ENCODE measurements around the gene HOXB9. TPM values are rescaled to one million over a fixed set of nuclear protein-coding genes. Genes with fewer than 3 reads are reported as not detected.

Gene HOXB9
- total and polyA plus RNA-seq, 9 of the 15 experiments (the other 6 are each of a cell fraction or from before 2014, with no cell fraction given), result 3.1 to 196 (median 77.6) TPM

DNA sequence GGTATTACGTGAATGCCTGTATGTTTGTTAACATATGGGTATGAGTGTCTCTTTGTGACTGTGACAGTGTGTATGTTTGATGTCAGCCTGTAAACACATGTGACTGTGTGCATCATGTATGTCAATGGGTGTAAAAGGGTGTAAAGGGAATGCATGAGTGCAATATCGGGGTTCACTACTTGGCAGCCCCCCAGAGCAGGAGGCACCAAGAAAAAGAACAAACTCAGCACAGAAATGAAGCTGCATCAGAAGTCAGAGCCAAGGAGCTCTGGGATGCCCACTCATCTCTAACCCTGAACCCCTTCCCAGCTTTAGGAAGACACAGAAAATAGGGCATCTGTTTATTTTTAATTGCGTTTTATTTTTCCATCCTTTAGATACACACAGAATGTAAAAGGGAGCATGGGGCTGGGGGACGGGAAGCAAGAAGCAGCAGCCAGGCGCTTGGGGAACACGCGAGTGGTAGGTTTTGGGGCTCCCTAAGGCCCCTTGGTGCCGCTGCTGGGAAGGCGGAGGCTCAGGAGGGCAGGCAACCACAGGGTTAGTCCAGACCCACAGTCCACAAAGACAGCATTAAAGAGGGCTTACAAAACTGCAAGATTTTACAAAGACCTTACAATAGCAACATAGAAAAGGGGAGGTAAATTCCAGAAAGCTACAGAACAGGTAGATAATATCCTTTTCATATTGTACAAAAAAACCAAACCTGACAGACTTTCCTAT, 19.1 kb downstream of the HOXB9 start:
- H3K4me1 ChIP-seq (replicated peaks in 1 of 2; ENCODE audit: control insufficient read depth in 2 of 2, insufficient read depth in 2 of 2, low read length in 2 of 2), result peaks cover 30 to 69% of the 10 kb centered on the region in 2 experiments
- peak overlapping the region in 1 of 2 experiments; percentile 44; a peak in 1 of 4 replicates for H3K9ac ChIP-seq (ENCODE audit: insufficient read depth in 1 of 2, low read depth in 2 of 2, low read length in 2 of 2)
- H3K79me2 ChIP-seq (ENCODE audit: control insufficient read depth, insufficient read depth, low read length), result peaks cover 45% of the 10 kb centered on the region
- H3K4me3 ChIP-seq, result no peak overlapping the region
- no peak overlapping the region for H3K4me2 ChIP-seq (ENCODE audit: insufficient read depth, low read length)
- intact Hi-C loops (cut with micrococcal nuclease), result no loop called here
- DNase-seq (ENCODE audit: extremely low read depth in 1 of 4, low spot score in 3 of 4), result no peak
- H3K27me3 ChIP-seq (ENCODE audit: control insufficient read depth in 2 of 2, insufficient read depth in 2 of 2, low read length in 2 of 2), result no peaks in the 10 kb centered on the region
- peaks cover 6% of the 10 kb centered on the region; the same call in 1 of the 3 replicates for H3K36me3 ChIP-seq (ENCODE audit: control insufficient read depth, insufficient read depth, low read length)
- WGBS (ENCODE audit: insufficient coverage, low coverage, missing lambda C conversion rate), result 91% methylated on average over 9 of the region's 9 CpGs
- no peak for ATAC-seq
- H3K9me1 ChIP-seq (ENCODE audit: control insufficient read depth, insufficient read depth, low read length), result no peaks in the 10 kb centered on the region
- in situ Hi-C loops (cut with MboI), result no loop called here
- ChIA-PET CTCF (ENCODE audit: low intra/inter-chr PET ratio) (no interaction called here), POLR2A (interaction anchor here (0.6 to 0.8 kb wide), 3 partner anchors 106 to 458 kb away, joined by 3 read pairs; no protein-coding TSS in a partner anchor)
- H3K27ac ChIP-seq (ENCODE audit: extremely low read depth, low read depth, low read length), result no peak overlapping the region
- H4K20me1 ChIP-seq (replicated peaks; ENCODE audit: control insufficient read depth, insufficient read depth, low read length), result no peaks in the 10 kb centered on the region
- no peaks in the 10 kb centered on the region for H3K9me3 ChIP-seq (replicated peaks; ENCODE audit: control insufficient read depth, insufficient read depth, low read depth, low read length)
- FAIRE-seq, result no peak
- H2AFZ ChIP-seq (ENCODE audit: low read depth, low read length), result no peak overlapping the region
- BruUV-seq (replicated peaks), result no TSS peak
- TF ChIP-seq PHF20 (IDR thresholded peaks at IDR 0.05; ENCODE audit: partially characterized antibody) (no peak), ZNF583 (CRISPR knock-in tag; IDR thresholded peaks at IDR 0.05) (no peak), ZNF778 (CRISPR knock-in tag; IDR thresholded peaks at IDR 0.05) (no peak), PCBP1 (IDR thresholded peaks at IDR 0.05; ENCODE audit: low read depth, low read length, poor library complexity, severe bottlenecking) (no peak), ATF7 (IDR thresholded peaks at IDR 0.05) (no peak), RCOR1 (IDR thresholded peaks at IDR 0.05; ENCODE audit: borderline replicate concordance in 1 of 2, low read depth in 2 of 2, low read length in 2 of 2) (no peak), PURB (CRISPR knock-in tag; IDR thresholded peaks at IDR 0.05; ENCODE audit: low read depth) (no peak), OTX1 (CRISPR knock-in tag; IDR thresholded peaks at IDR 0.05) (no peak), HEY1 (CRISPR knock-in tag; IDR thresholded peaks at IDR 0.05; ENCODE audit: borderline replicate concordance) (no peak), L3MBTL2 (IDR thresholded peaks at IDR 0.05) (no peak), NR1H2 (CRISPR knock-in tag; IDR thresholded peaks at IDR 0.05) (no peak), ADNP (tag; IDR thresholded peaks at IDR 0.05) (no peak), ZNF354B (CRISPR knock-in tag; IDR thresholded peaks at IDR 0.05) (no peak), CEBPG (CRISPR knock-in tag; IDR thresholded peaks at IDR 0.05) (no peak), CEBPG (tag; conservative IDR thresholded peaks at IDR 0.05 in 1 of 2, IDR thresholded peaks at IDR 0.05 in 1 of 2) (no peak)
- TF ChIP-seq, protein P1, sequence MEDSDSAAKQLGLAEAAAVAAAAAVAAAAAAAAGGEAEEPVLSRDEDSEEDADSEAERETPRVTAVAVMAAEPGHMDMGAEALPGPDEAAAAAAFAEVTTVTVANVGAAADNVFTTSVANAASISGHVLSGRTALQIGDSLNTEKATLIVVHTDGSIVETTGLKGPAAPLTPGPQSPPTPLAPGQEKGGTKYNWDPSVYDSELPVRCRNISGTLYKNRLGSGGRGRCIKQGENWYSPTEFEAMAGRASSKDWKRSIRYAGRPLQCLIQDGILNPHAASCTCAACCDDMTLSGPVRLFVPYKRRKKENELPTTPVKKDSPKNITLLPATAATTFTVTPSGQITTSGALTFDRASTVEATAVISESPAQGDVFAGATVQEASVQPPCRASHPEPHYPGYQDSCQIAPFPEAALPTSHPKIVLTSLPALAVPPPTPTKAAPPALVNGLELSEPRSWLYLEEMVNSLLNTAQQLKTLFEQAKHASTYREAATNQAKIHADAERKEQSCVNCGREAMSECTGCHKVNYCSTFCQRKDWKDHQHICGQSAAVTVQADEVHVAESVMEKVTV (CRISPR knock-in tag; IDR thresholded peaks at IDR 0.05), result no peak
- TF ChIP-seq, protein P2, sequence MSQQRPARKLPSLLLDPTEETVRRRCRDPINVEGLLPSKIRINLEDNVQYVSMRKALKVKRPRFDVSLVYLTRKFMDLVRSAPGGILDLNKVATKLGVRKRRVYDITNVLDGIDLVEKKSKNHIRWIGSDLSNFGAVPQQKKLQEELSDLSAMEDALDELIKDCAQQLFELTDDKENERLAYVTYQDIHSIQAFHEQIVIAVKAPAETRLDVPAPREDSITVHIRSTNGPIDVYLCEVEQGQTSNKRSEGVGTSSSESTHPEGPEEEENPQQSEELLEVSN (IDR thresholded peaks at IDR 0.05; ENCODE audit: borderline replicate concordance in 1 of 2, extremely low read depth in 1 of 2, insufficient read depth in 1 of 2, insufficient read length in 1 of 2, low read depth in 1 of 2, low read length in 1 of 2, poor library complexity in 1 of 2, severe bottlenecking in 1 of 2), result no peak
- TF ChIP-seq, protein P3, sequence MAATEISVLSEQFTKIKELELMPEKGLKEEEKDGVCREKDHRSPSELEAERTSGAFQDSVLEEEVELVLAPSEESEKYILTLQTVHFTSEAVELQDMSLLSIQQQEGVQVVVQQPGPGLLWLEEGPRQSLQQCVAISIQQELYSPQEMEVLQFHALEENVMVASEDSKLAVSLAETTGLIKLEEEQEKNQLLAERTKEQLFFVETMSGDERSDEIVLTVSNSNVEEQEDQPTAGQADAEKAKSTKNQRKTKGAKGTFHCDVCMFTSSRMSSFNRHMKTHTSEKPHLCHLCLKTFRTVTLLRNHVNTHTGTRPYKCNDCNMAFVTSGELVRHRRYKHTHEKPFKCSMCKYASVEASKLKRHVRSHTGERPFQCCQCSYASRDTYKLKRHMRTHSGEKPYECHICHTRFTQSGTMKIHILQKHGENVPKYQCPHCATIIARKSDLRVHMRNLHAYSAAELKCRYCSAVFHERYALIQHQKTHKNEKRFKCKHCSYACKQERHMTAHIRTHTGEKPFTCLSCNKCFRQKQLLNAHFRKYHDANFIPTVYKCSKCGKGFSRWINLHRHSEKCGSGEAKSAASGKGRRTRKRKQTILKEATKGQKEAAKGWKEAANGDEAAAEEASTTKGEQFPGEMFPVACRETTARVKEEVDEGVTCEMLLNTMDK (IDR thresholded peaks at IDR 0.05; ENCODE audit: borderline replicate concordance, insufficient read depth, low read depth, low read length, poor library complexity, severe bottlenecking), result no peak

Measured in K562 (cell line).